WTC11 (cell line): ENCODE measurements around the gene CNPY1. TPM values are rescaled to one million over a fixed set of nuclear protein-coding genes. Genes with fewer than 3 reads are reported as not detected.
A peak's percentile ranks its signal among the peaks of the same experiment; 100 is the strongest.

Experiments
- ATAC-seq: fragments of 200-7000 bp; cut with Tn5 transposase; 2 replicates; pipeline ENCODE4 v1.10.0; 2021; ENCODE audit warnings: mild to moderate bottlenecking, moderate library complexity
- CTCF ChIA-PET: fragments of 300-600 bp; sonication (Branson Sonifier 250); formaldehyde crosslinking; loops from one replicate; lab custom pipeline; 2021; ENCODE audit warnings: antibody characterized with exemption; lab: Charles Lee
- POLR2A ChIA-PET: fragments of 350-600 bp; sonication (Branson Sonifier 250); formaldehyde crosslinking; loops from one replicate; lab custom pipeline; 2021; ENCODE audit warnings: antibody characterized with exemption; lab: Charles Lee
- DNase-seq: peaks from one replicate; pipeline ENCODE4 v3.0.0; 2021; ENCODE audit warnings: low spot score
- H3K27ac Mint-ChIP-seq: 2 replicates; pipeline ENCODE4 v1.8.0; 2021; ENCODE audit warnings: mixed read lengths
- H3K27me3 Mint-ChIP-seq: 2 replicates; pipeline ENCODE4 v1.8.0; 2021; ENCODE audit warnings: low read depth, mild to moderate bottlenecking, moderate library complexity, mixed read lengths
- H3K36me3 Mint-ChIP-seq: 2 replicates; pipeline ENCODE4 v1.8.0; 2021; ENCODE audit warnings: mixed read lengths
- H3K4me1 Mint-ChIP-seq: 2 replicates; pipeline ENCODE4 v1.8.0; 2022; ENCODE audit warnings: mixed read lengths
- H3K4me3 Mint-ChIP-seq: 2 replicates; pipeline ENCODE4 v1.8.0; 2021; ENCODE audit warnings: mild to moderate bottlenecking, moderate library complexity, mixed read lengths
- H3K9me3 Mint-ChIP-seq: 2 replicates; pipeline ENCODE4 v1.8.0; 2021; ENCODE audit warnings: mixed read lengths
- ATF1 ChIP-seq: sonication (generic); formaldehyde crosslinking; IDR thresholded peaks from 2 replicates; pipeline ENCODE4 v1.8.1; 2023; ENCODE audit warnings: mild to moderate bottlenecking, moderate library complexity, missing genetic modification reagents
- CREM ChIP-seq: sonication (generic); formaldehyde crosslinking; IDR thresholded peaks from 2 replicates; pipeline ENCODE4 v1.8.1; 2022; ENCODE audit warnings: mild to moderate bottlenecking, missing genetic modification reagents, moderate library complexity
- EMX1 ChIP-seq: fragments of 250-450 bp; sonication (Bioruptor Pico); IDR thresholded peaks from 2 replicates; pipeline ENCODE4 v1.8.0; 2021; ENCODE audit warnings: mild to moderate bottlenecking
- FOXJ3 ChIP-seq: sonication (generic); formaldehyde crosslinking; IDR thresholded peaks from 2 replicates; pipeline ENCODE4 v1.9.0; 2021; ENCODE audit warnings: missing genetic modification reagents, mild to moderate bottlenecking, borderline replicate concordance
- FOXP4 ChIP-seq: sonication (generic); formaldehyde crosslinking; IDR thresholded peaks from 2 replicates; pipeline ENCODE4 v1.8.0; 2022; ENCODE audit warnings: mild to moderate bottlenecking, missing genetic modification reagents
- GABPB1 ChIP-seq: sonication (generic); formaldehyde crosslinking; IDR thresholded peaks from 2 replicates; pipeline ENCODE4 v1.8.1; 2023; ENCODE audit warnings: mild to moderate bottlenecking, missing genetic modification reagents
- GRHL2 ChIP-seq: fragments of 250-450 bp; sonication (Bioruptor Pico); IDR thresholded peaks from 2 replicates; pipeline ENCODE4 v1.8.0; 2022; ENCODE audit warnings: mild to moderate bottlenecking, moderate library complexity; ENCODE audit not compliant: insufficient replicate concordance, severe bottlenecking
- NFYB ChIP-seq: sonication (generic); formaldehyde crosslinking; conservative IDR thresholded peaks from 2 replicates; pipeline ENCODE4 v1.8.0; 2022; ENCODE audit warnings: low read depth, missing genetic modification reagents
- NR2C2 ChIP-seq: sonication (generic); formaldehyde crosslinking; IDR thresholded peaks from 2 replicates; pipeline ENCODE4 v1.8.0; 2022; ENCODE audit warnings: mild to moderate bottlenecking, missing genetic modification reagents
- PRRX2 ChIP-seq: fragments of 250-450 bp; sonication (Bioruptor Pico); IDR thresholded peaks from 2 replicates; pipeline ENCODE4 v1.8.0; 2021; ENCODE audit warnings: mild to moderate bottlenecking
- SMAD3 ChIP-seq: sonication (generic); formaldehyde crosslinking; IDR thresholded peaks from 2 replicates; pipeline ENCODE4 v1.8.0; 2022; ENCODE audit warnings: missing genetic modification reagents, mild to moderate bottlenecking, borderline replicate concordance
- SMAD4 ChIP-seq: sonication (generic); formaldehyde crosslinking; IDR thresholded peaks from 2 replicates; pipeline ENCODE4 v1.8.0; 2022; ENCODE audit warnings: mild to moderate bottlenecking, missing genetic modification reagents
- TCF7 ChIP-seq: sonication (generic); formaldehyde crosslinking; IDR thresholded peaks from 2 replicates; pipeline ENCODE4 v1.8.0; 2022; ENCODE audit warnings: mild to moderate bottlenecking, low read depth, missing genetic modification reagents, moderate library complexity
- USF2 ChIP-seq: sonication (generic); formaldehyde crosslinking; IDR thresholded peaks from 2 replicates; pipeline ENCODE4 v1.8.1; 2023; ENCODE audit warnings: mild to moderate bottlenecking, missing genetic modification reagents, moderate library complexity
- ZMAT4 ChIP-seq: fragments of 250-450 bp; sonication (Bioruptor Pico); IDR thresholded peaks from 2 replicates; pipeline ENCODE4 v1.9.0; 2021; ENCODE audit warnings: mild to moderate bottlenecking
- ZNF138 ChIP-seq: sonication (generic); formaldehyde crosslinking; conservative IDR thresholded peaks from 2 replicates; pipeline ENCODE4 v1.8.1; 2022; ENCODE audit warnings: mild to moderate bottlenecking, moderate library complexity, missing genetic modification reagents
- ZNF396 ChIP-seq: fragments of 250-450 bp; sonication (Bioruptor Pico); IDR thresholded peaks from 2 replicates; pipeline ENCODE4 v1.8.0; 2021; ENCODE audit warnings: mild to moderate bottlenecking, moderate library complexity, borderline replicate concordance
- ZNF423 ChIP-seq: fragments of 250-450 bp; sonication (Bioruptor Pico); IDR thresholded peaks from 2 replicates; pipeline ENCODE4 v2.1.2; 2022; ENCODE audit warnings: mild to moderate bottlenecking, moderate library complexity
- total RNA-seq: library from RNA; stranded (reverse); gene quantifications from 3 replicates; pipeline ENCODE4 v1.2.3, GENCODE V29; 2021
- TF ChIP-seq, protein P1 (sequence below): sonication (generic); formaldehyde crosslinking; IDR thresholded peaks from 2 replicates; pipeline ENCODE4 v1.8.1; 2023; ENCODE audit warnings: mild to moderate bottlenecking, moderate library complexity, missing genetic modification reagents
- TF ChIP-seq, protein P2 (sequence below): fragments of 250-450 bp; sonication (Bioruptor Pico); IDR thresholded peaks from 2 replicates; pipeline ENCODE4 v1.9.0; 2021; ENCODE audit warnings: mild to moderate bottlenecking
- TF ChIP-seq, protein P3 (sequence below): fragments of 250-450 bp; sonication (Bioruptor Pico); conservative IDR thresholded peaks from 2 replicates; pipeline ENCODE4 v1.9.0; 2021; ENCODE audit warnings: mild to moderate bottlenecking
- TF ChIP-seq, protein P4 (sequence below): sonication (generic); formaldehyde crosslinking; IDR thresholded peaks from 2 replicates; pipeline ENCODE4 v1.8.0; 2022; ENCODE audit warnings: mild to moderate bottlenecking, missing genetic modification reagents
- TF ChIP-seq, protein P5 (sequence below): sonication (generic); formaldehyde crosslinking; conservative IDR thresholded peaks from 2 replicates; pipeline ENCODE4 v1.8.1; 2022; ENCODE audit warnings: mild to moderate bottlenecking, missing genetic modification reagents

The CNPY1 gene
- total RNA-seq, 1 experiment from 2014 or later: 0.09 TPM

GRCh38 chr7:155493744-155494538, 52.4 kb downstream of the CNPY1 start:
- no peak overlapping the region for H3K27ac Mint-ChIP-seq
- H3K4me3 Mint-ChIP-seq: no peak overlapping the region
- peaks cover 44% of the 10 kb centered on the region for H3K4me1 Mint-ChIP-seq
- H3K9me3 Mint-ChIP-seq: no peaks in the 10 kb centered on the region
- DNase-seq (no peak), ATAC-seq (no peak)
- TF ChIP-seq EMX1 (CRISPR knock-in tag): no peak
- TF ChIP-seq NR2C2 (CRISPR knock-in tag): no peak
- no peak for TF ChIP-seq ZNF423
- no peak for TF ChIP-seq ZNF396 (CRISPR knock-in tag)
- TF ChIP-seq GABPB1 (CRISPR knock-in tag): no peak
- TF ChIP-seq, protein P1, sequence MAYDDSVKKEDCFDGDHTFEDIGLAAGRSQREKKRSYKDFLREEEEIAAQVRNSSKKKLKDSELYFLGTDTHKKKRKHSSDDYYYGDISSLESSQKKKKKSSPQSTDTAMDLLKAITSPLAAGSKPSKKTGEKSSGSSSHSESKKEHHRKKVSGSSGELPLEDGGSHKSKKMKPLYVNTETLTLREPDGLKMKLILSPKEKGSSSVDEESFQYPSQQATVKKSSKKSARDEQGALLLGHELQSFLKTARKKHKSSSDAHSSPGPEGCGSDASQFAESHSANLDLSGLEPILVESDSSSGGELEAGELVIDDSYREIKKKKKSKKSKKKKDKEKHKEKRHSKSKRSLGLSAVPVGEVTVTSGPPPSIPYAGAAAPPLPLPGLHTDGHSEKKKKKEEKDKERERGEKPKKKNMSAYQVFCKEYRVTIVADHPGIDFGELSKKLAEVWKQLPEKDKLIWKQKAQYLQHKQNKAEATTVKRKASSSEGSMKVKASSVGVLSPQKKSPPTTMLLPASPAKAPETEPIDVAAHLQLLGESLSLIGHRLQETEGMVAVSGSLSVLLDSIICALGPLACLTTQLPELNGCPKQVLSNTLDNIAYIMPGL: no peak
- TF ChIP-seq SMAD3 (CRISPR knock-in tag): no peak
- TF ChIP-seq, protein P2, sequence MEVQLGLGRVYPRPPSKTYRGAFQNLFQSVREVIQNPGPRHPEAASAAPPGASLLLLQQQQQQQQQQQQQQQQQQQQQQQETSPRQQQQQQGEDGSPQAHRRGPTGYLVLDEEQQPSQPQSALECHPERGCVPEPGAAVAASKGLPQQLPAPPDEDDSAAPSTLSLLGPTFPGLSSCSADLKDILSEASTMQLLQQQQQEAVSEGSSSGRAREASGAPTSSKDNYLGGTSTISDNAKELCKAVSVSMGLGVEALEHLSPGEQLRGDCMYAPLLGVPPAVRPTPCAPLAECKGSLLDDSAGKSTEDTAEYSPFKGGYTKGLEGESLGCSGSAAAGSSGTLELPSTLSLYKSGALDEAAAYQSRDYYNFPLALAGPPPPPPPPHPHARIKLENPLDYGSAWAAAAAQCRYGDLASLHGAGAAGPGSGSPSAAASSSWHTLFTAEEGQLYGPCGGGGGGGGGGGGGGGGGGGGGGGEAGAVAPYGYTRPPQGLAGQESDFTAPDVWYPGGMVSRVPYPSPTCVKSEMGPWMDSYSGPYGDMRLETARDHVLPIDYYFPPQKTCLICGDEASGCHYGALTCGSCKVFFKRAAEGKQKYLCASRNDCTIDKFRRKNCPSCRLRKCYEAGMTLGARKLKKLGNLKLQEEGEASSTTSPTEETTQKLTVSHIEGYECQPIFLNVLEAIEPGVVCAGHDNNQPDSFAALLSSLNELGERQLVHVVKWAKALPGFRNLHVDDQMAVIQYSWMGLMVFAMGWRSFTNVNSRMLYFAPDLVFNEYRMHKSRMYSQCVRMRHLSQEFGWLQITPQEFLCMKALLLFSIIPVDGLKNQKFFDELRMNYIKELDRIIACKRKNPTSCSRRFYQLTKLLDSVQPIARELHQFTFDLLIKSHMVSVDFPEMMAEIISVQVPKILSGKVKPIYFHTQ (CRISPR knock-in tag): no peak
- H3K27me3 Mint-ChIP-seq: peaks cover 79% of the 10 kb centered on the region
- ChIA-PET POLR2A (no interaction called here), CTCF (no interaction called here)
- no peaks in the 10 kb centered on the region for H3K36me3 Mint-ChIP-seq

GRCh38 chr7:155491812-155492211, 54.5 kb downstream of the CNPY1 start:
- Mint-ChIP-seq H3K27ac (no peak overlapping the region), H3K4me3 (peak overlapping the region; percentile 83), H3K27me3 (peaks cover 80% of the 10 kb centered on the region), H3K36me3 (no peaks in the 10 kb centered on the region), H3K4me1 (peaks cover 43% of the 10 kb centered on the region), H3K9me3 (no peaks in the 10 kb centered on the region)
- CTCF ChIA-PET: interaction anchor here (0.9 kb wide), 1 partner anchor 107 kb away, joined by 3 read pairs; no protein-coding TSS in a partner anchor
- ATAC-seq (no peak), DNase-seq (no peak)
- no peak for TF ChIP-seq PRRX2
- no peak for TF ChIP-seq ZMAT4 (CRISPR knock-in tag)
- no peak for TF ChIP-seq NR2C2 (CRISPR knock-in tag)
- no peak for TF ChIP-seq ZNF423
- TF ChIP-seq, protein P3, sequence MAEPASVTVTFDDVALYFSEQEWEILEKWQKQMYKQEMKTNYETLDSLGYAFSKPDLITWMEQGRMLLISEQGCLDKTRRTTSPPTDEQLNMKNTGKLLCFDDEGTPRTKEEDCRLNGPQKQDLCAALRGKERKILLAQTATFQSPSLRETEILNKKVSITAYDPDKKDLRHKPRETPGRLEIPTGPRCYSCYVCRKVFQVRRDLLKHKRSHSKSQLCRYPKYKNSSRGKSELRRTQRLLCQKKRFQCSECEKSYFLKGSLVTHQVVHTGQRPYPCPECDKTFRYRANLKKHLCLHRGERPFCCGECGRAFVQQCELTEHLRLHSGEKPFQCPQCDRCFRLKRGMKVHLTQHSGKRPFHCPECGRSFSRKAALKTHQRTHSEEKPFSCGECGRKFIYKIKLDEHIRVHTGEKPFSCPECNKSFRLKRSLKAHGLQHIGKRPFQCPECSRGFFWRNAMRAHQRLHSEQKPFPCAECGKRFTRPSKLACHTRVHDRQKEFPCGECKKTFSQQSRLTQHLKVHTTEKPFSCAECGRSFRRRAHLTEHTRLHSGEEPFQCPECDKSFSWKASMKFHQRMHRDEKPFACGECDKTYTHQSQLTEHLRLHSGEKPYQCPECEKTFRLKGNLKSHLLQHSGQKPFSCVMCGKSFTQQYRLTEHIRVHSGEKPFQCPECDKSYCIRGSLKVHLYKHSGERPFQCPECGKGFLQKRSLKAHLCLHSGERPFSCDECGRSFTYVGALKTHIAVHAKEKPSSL (CRISPR knock-in tag): no peak
- TF ChIP-seq, protein P4, sequence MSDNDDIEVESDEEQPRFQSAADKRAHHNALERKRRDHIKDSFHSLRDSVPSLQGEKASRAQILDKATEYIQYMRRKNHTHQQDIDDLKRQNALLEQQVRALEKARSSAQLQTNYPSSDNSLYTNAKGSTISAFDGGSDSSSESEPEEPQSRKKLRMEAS (CRISPR knock-in tag): no peak
- no peak for TF ChIP-seq USF2 (CRISPR knock-in tag)
- no peak for TF ChIP-seq CREM (CRISPR knock-in tag)
- TF ChIP-seq ATF1 (CRISPR knock-in tag): no peak
- no peak for TF ChIP-seq NFYB (CRISPR knock-in tag)
- no peak for TF ChIP-seq ZNF138
- TF ChIP-seq GRHL2: no peak
- TF ChIP-seq FOXJ3 (CRISPR knock-in tag): no peak
- TF ChIP-seq, protein P5, sequence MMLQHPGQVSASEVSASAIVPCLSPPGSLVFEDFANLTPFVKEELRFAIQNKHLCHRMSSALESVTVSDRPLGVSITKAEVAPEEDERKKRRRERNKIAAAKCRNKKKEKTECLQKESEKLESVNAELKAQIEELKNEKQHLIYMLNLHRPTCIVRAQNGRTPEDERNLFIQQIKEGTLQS (CRISPR knock-in tag): no peak
- TF ChIP-seq TCF7: no peak
- no peak for TF ChIP-seq FOXP4 (CRISPR knock-in tag)
- TF ChIP-seq SMAD4 (CRISPR knock-in tag): no peak
- POLR2A ChIA-PET: no interaction called here
